ENCODE data around the gene ARHGEF17. TPM values are rescaled to one million over a fixed set of nuclear protein-coding genes. Genes with fewer than 3 reads are reported as not detected.
A peak's percentile ranks its signal among the peaks of the same experiment; 100 is the strongest.

The ARHGEF17 gene
- total and polyA plus RNA-seq, 2 of the 8 experiments (the other 6 are each of a cell fraction or from before 2014, with no cell fraction given): 11.3 to 14.6 TPM

DNA sequence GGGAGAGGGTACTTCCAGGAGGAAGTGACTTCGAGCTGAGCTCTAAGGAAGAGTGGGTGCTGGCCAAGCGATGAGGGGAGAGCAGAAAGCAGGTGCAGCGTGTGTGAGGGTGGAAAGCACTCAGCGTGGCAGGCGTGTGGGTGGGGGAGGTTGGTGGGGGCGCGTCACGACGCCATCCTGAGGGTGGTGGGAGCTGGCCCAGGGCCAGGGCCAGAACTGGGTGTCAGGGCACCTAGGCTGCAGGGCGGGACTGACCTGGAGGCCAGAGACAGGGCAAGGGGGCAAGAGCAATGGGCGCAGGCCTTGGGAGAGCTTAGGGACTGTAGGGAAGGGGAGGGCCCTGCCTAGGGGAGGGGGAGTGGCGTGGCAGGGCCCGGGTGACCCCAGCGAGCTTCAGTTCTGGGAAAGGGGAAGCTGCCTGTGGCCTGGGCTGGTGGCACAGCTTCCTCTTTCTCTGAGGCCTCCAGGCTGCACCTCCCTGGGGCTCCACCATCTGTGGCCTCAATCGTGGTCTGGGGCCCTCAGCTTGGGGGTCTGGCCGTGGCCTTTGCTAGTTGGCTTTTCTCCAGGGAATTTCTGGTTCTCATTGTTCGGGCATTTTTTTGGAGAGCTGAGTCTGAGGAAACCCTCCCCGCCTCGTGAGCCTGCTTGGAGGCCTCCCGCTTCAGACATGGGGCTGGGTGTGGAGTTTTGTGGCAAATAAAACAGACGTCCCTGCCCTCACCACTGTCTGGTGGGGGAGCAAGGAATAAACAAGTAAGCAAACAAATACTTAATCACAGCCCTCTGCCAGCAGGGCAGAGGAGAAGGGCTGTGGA is 77.0 kb downstream of the ARHGEF17 start:
- H2BK5ac ChIP-seq (ENCODE audit: low read depth, low read length): no peak overlapping the region
- no peaks in the 10 kb centered on the region for H3K9me3 ChIP-seq (ENCODE audit: insufficient read depth in 2 of 2, low read depth in 1 of 2, low read length in 1 of 2)
- no peak overlapping the region for H2BK20ac ChIP-seq (ENCODE audit: low read length)
- H3K79me1 ChIP-seq (ENCODE audit: low read depth, low read length): peaks cover 7% of the 10 kb centered on the region; the same call in 1 of the 2 replicates
- H3K27ac ChIP-seq (ENCODE audit: low read depth, low read length): no peak overlapping the region
- no peaks in the 10 kb centered on the region for H3K23me2 ChIP-seq (ENCODE audit: low read depth, low read length)
- no peak overlapping the region for H3K56ac ChIP-seq (replicated peaks; ENCODE audit: insufficient read length, low read depth, low read length)
- no peak overlapping the region for H2BK15ac ChIP-seq (ENCODE audit: low read length)
- H3K23ac ChIP-seq (ENCODE audit: insufficient read length): no peak overlapping the region
- no peak overlapping the region for H3K4me2 ChIP-seq (ENCODE audit: insufficient read depth in 1 of 2, low read depth in 2 of 2, low read length in 2 of 2)
- WGBS, 2 experiments (ENCODE audit: extremely low coverage in 1 of 2, insufficient coverage in 1 of 2, insufficient read length in 1 of 2, insufficient replicate concordance in 2 of 2, low coverage in 1 of 2, low lambda C conversion rate in 2 of 2, missing lambda C conversion rate in 1 of 2): 84% methylated on average over 19 of the region's 21 CpGs; no CpG with 5 or more reads in 1 of the 2 experiments
- DNase-seq (ENCODE audit: low read depth in 1 of 2, low spot score in 2 of 2) (no peak), FAIRE-seq (no peak)
- TF ChIP-seq TBP (IDR thresholded peaks at IDR 0.05; ENCODE audit: low read depth, low read length) (no peak), NRF1 (IDR thresholded peaks at IDR 0.05; ENCODE audit: low read depth, low read length) (no peak), RXRA (IDR thresholded peaks at IDR 0.05; ENCODE audit: insufficient read depth, low read depth, low read length) (no peak)
- TF ChIP-seq, protein P1, sequence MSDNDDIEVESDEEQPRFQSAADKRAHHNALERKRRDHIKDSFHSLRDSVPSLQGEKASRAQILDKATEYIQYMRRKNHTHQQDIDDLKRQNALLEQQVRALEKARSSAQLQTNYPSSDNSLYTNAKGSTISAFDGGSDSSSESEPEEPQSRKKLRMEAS (IDR thresholded peaks at IDR 0.05): no peak
- H2BK120ac ChIP-seq (replicated peaks; ENCODE audit: low read depth, low read length): no peak overlapping the region
- no peak overlapping the region for H2BK12ac ChIP-seq (ENCODE audit: low read depth, low read length)
- H2AFZ ChIP-seq (ENCODE audit: low read length): no peak overlapping the region
- 0 out of 7 replicates have a peak, but pooled peaks cover 0 to 2% (median 0%) of the 10 kb centered on the region in 4 experiments for H3K27me3 ChIP-seq (replicated peaks in 1 of 4; ENCODE audit: control insufficient read depth in 3 of 4, extremely low read depth in 1 of 4, insufficient read depth in 3 of 4, low read length in 3 of 4)
- peak overlapping the region; percentile 48 for H3K18ac ChIP-seq (ENCODE audit: extremely low read depth, low read length)
- H3K4me1 ChIP-seq (replicated peaks in 1 of 4; ENCODE audit: control insufficient read depth in 3 of 4, insufficient read depth in 4 of 4, low read length in 3 of 4): peaks cover 0 to 11% (median 0%) of the 10 kb centered on the region in 4 experiments; a peak in 1 of 7 replicates
- no peak overlapping the region for H3K9ac ChIP-seq (replicated peaks in 1 of 4; ENCODE audit: extremely low read depth in 1 of 4, low read depth in 3 of 4, low read length in 3 of 4)
- no peaks in the 10 kb centered on the region for H3K36me3 ChIP-seq (ENCODE audit: control insufficient read depth in 2 of 4, insufficient read depth in 4 of 4, low read length in 3 of 4)
- H4K5ac ChIP-seq (ENCODE audit: insufficient read length, low read depth, low read length): no peak overlapping the region
- peaks cover 6 to 13% of the 10 kb centered on the region in 2 experiments for H4K20me1 ChIP-seq (replicated peaks in 1 of 2; ENCODE audit: control insufficient read depth in 1 of 2, insufficient read depth in 2 of 2, low read length in 2 of 2)
- no peak overlapping the region for H3K4me3 ChIP-seq (ENCODE audit: extremely low read depth in 1 of 4, insufficient read depth in 2 of 4, low read depth in 3 of 4, low read length in 4 of 4)
- peaks cover 0 to 3% of the 10 kb centered on the region in 2 experiments; a peak in 1 of 4 replicates for H3K79me2 ChIP-seq (ENCODE audit: control insufficient read depth in 1 of 2, insufficient read depth in 2 of 2, low read length in 2 of 2)
- H2AK5ac ChIP-seq (ENCODE audit: low read depth, low read length): no peak overlapping the region
- H4K8ac ChIP-seq (ENCODE audit: extremely low read depth, insufficient read depth, low read length): peak overlapping the region; percentile 1; the same call in 1 of the 2 replicates
- CTCF ChIA-PET (ENCODE audit: partially characterized antibody): interaction anchor here (0.9 to 59.1 kb wide), 10 partner anchors 8 to 277 kb away, joined by 3 to 1456 read pairs (median 4); partner anchors contain the start of gene RELT
- H3K14ac ChIP-seq (ENCODE audit: insufficient read length): no peak overlapping the region
- POLR2A ChIA-PET (ENCODE audit: partially characterized antibody): interaction anchor here (0.9 to 1.6 kb wide), 3 partner anchors 9 to 196 kb away, joined by 3 to 5 read pairs (median 4); no protein-coding TSS in a partner anchor
- H3K4ac ChIP-seq (replicated peaks; ENCODE audit: insufficient read length, low read depth, low read length): no peak overlapping the region
- H4K91ac ChIP-seq (replicated peaks; ENCODE audit: insufficient read length, low read length): no peak overlapping the region

All from H1 (cell line).